IPS-15b (cell line): ENCODE results near the gene RHBG.
"Not testable (repeated sequence)": the region's sequence is repeated elsewhere in the genome, so short reads cannot be mapped to it uniquely, and the experiment has no call there.

Experiments used
- H3K27me3 ChIP-seq: one replicate; pipeline ENCODE4 v1.6.1; 2013; ENCODE audit warnings: low read length; ENCODE audit not compliant: control insufficient read depth, insufficient read depth
- H3K36me3 ChIP-seq: one replicate; pipeline ENCODE4 v1.6.1; 2013; ENCODE audit warnings: low read length; ENCODE audit not compliant: control insufficient read depth, insufficient read depth
- H3K4me1 ChIP-seq: one replicate; pipeline ENCODE4 v1.6.1; 2013; ENCODE audit warnings: mild to moderate bottlenecking, low read length; ENCODE audit not compliant: control insufficient read depth, insufficient read depth
- H3K4me3 ChIP-seq: one replicate; pipeline ENCODE4 v1.5.1; 2013; ENCODE audit warnings: low read depth, low read length
- H3K9ac ChIP-seq: one replicate; pipeline ENCODE4 v1.6.1; 2013; ENCODE audit warnings: low read depth, mild to moderate bottlenecking, low read length
- H3K9me3 ChIP-seq: one replicate; pipeline ENCODE4 v1.6.1; 2013; ENCODE audit warnings: mild to moderate bottlenecking, low read length; ENCODE audit not compliant: control insufficient read depth, insufficient read depth

Gene RHBG

GRCh38 chr1:156368889-156369684 lies at the start of gene RHBG:
RHBG (plus strand) TSS chr1:156369211; CDS start chr1:156369250, 39 bp downstream.
- Histone ChIP-seq H3K9ac (peak within 1 kb of the TSS; percentile 37), H3K4me3 (peak within 1 kb of the TSS; percentile 59), H3K9me3 (no peaks in the 10 kb centered on the region), H3K27me3 (peaks cover 26% of the 10 kb centered on the region), H3K4me1 (no peaks in the 10 kb centered on the region), H3K36me3 (no peaks in the 10 kb centered on the region)

GRCh38 chr1:156319664-156320063 lies 49.3 kb upstream of the RHBG start:
- H3K9ac ChIP-seq = no peak overlapping the region
- H3K4me3 ChIP-seq = no peak overlapping the region
- H3K9me3 ChIP-seq = no peaks in the 10 kb centered on the region
- no peaks in the 10 kb centered on the region for H3K27me3 ChIP-seq
- H3K36me3 ChIP-seq = peaks cover 71% of the 10 kb centered on the region
- no peaks in the 10 kb centered on the region for H3K4me1 ChIP-seq

- Histone ChIP-seq H3K36me3 (peaks cover 75% of the 10 kb centered on the region), H3K9me3 (no peaks in the 10 kb centered on the region), H3K4me3 (no peak overlapping the region), H3K9ac (no peak overlapping the region), H3K27me3 (no peaks in the 10 kb centered on the region), H3K4me1 (no peaks in the 10 kb centered on the region)
Measured at GRCh38 chr1:156320560-156320959, 48.5 kb upstream of the RHBG start.

GRCh38 chr1:156323179-156323578 lies 45.8 kb upstream of the RHBG start:
- H3K4me1 ChIP-seq, H3K27me3 ChIP-seq, H3K9ac ChIP-seq, H3K4me3 ChIP-seq, H3K9me3 ChIP-seq: not testable (repeated sequence)
- peaks cover 59% of the 10 kb centered on the region for H3K36me3 ChIP-seq

GRCh38 chr1:156336242-156336641 lies 32.8 kb upstream of the RHBG start:
- Histone ChIP-seq H3K4me3 (peak overlapping the region; percentile 93), H3K9me3 (no peaks in the 10 kb centered on the region), H3K27me3 (no peaks in the 10 kb centered on the region), H3K36me3 (peaks cover 31% of the 10 kb centered on the region), H3K4me1 (peaks cover 3% of the 10 kb centered on the region), H3K9ac (no peak overlapping the region)

- no peaks in the 10 kb centered on the region for H3K27me3 ChIP-seq
- no peaks in the 10 kb centered on the region for H3K9me3 ChIP-seq
- H3K9ac ChIP-seq = peak overlapping the region; percentile 82
- peaks cover 22% of the 10 kb centered on the region for H3K36me3 ChIP-seq
- peak overlapping the region; percentile 93 for H3K4me3 ChIP-seq
- peaks cover 3% of the 10 kb centered on the region for H3K4me1 ChIP-seq
Measured at GRCh38 chr1:156337052-156337887, 31.7 kb upstream of the RHBG start.

GRCh38 chr1:156337888-156338179 lies 31.2 kb upstream of the RHBG start:
- Histone ChIP-seq H3K9me3 (no peaks in the 10 kb centered on the region), H3K4me3 (peak overlapping the region; percentile 93), H3K4me1 (peaks cover 3% of the 10 kb centered on the region), H3K27me3 (no peaks in the 10 kb centered on the region), H3K9ac (peak overlapping the region; percentile 82), H3K36me3 (peaks cover 17% of the 10 kb centered on the region)

GRCh38 chr1:156338180-156338976 lies 30.6 kb upstream of the RHBG start, which contains the start of the genes CCT3 and TSACC:
CCT3 (minus strand) TSS chr1:156338292; CDS start chr1:156338184, 108 bp downstream.
TSACC (plus strand) TSS chr1:156338526; CDS start chr1:156339758, 1,232 bp downstream.
- H3K36me3 ChIP-seq = peaks cover 12% of the 10 kb centered on the region
- H3K9me3 ChIP-seq = no peaks in the 10 kb centered on the region
- H3K4me3 ChIP-seq = peak within 1 kb of the TSS; percentile 93
- H3K27me3 ChIP-seq = no peaks in the 10 kb centered on the region
- peaks cover 3% of the 10 kb centered on the region for H3K4me1 ChIP-seq
- H3K9ac ChIP-seq = peak within 1 kb of the TSS; percentile 82

- no peaks in the 10 kb centered on the region for H3K36me3 ChIP-seq
Measured at GRCh38 chr1:156342166-156342955, 26.6 kb upstream of the RHBG start.

GRCh38 chr1:156344409-156344808 lies 24.6 kb upstream of the RHBG start:
- H3K4me3 ChIP-seq = no peak overlapping the region
- no peaks in the 10 kb centered on the region for H3K9me3 ChIP-seq
- H3K27me3 ChIP-seq = no peaks in the 10 kb centered on the region
- no peaks in the 10 kb centered on the region for H3K4me1 ChIP-seq
- H3K9ac ChIP-seq = no peak overlapping the region
- no peaks in the 10 kb centered on the region for H3K36me3 ChIP-seq

More at GRCh38 chr1:156342166-156342955, 26.6 kb upstream of the RHBG start:
- H3K4me1 ChIP-seq = no peaks in the 10 kb centered on the region
- H3K9me3 ChIP-seq = no peaks in the 10 kb centered on the region
- H3K9ac ChIP-seq = no peak overlapping the region
- H3K27me3 ChIP-seq = no peaks in the 10 kb centered on the region
- H3K4me3 ChIP-seq = no peak overlapping the region

GRCh38 chr1:156346035-156346434 lies 23.0 kb upstream of the RHBG start:
- not testable (repeated sequence) for H3K9me3 ChIP-seq, H3K4me3 ChIP-seq, H3K9ac ChIP-seq, H3K36me3 ChIP-seq, H3K4me1 ChIP-seq, H3K27me3 ChIP-seq
